SK-N-SH treated with all-trans-retinoic acid at 6 μM for 48 hours (cell line): ENCODE results near the gene SLC25A31.

Source experiments
- ATAC-seq: fragments of 200-7000 bp; cut with Tn5 transposase; 3 replicates; pipeline ENCODE4 v1.9.1; 2020; ENCODE audit warnings: mild to moderate bottlenecking, moderate library complexity
- ARNTL ChIP-seq: fragments of 450-650 bp; formaldehyde crosslinking; IDR thresholded peaks from 2 replicates; pipeline ENCODE4 v1.5.0; 2020; ENCODE audit warnings: low read depth, mild to moderate bottlenecking, moderate library complexity, borderline replicate concordance
- BACH2 ChIP-seq: fragments of 250-450 bp; sonication (Bioruptor Pico); IDR thresholded peaks from 2 replicates; pipeline ENCODE4 v1.9.0; 2021; ENCODE audit warnings: mild to moderate bottlenecking, borderline replicate concordance
- CREB5 ChIP-seq: fragments of 250-450 bp; sonication (Bioruptor Pico); IDR thresholded peaks from 2 replicates; pipeline ENCODE4 v1.5.1; 2020; ENCODE audit warnings: low read depth, mild to moderate bottlenecking, moderate library complexity
- CSDC2 ChIP-seq: fragments of 250-450 bp; sonication (Bioruptor Pico); IDR thresholded peaks from 2 replicates; pipeline ENCODE4 v1.5.0; 2020; ENCODE audit warnings: mild to moderate bottlenecking, moderate library complexity
- CSRNP3 ChIP-seq: fragments of 250-450 bp; sonication (Bioruptor Pico); IDR thresholded peaks from 2 replicates; pipeline ENCODE4 v1.5.1; 2021; ENCODE audit warnings: mild to moderate bottlenecking, moderate library complexity
- ESRRG ChIP-seq: fragments of 250-450 bp; sonication (Bioruptor Pico); IDR thresholded peaks from 2 replicates; pipeline ENCODE4 v1.6.1; 2021; ENCODE audit warnings: mild to moderate bottlenecking
- GLIS3 ChIP-seq: fragments of 250-450 bp; sonication (Bioruptor Pico); IDR thresholded peaks from 2 replicates; pipeline ENCODE4 v1.5.0; 2020; ENCODE audit warnings: mild to moderate bottlenecking, moderate library complexity
- ISL1 ChIP-seq: fragments of 250-450 bp; sonication (Bioruptor Pico); IDR thresholded peaks from 2 replicates; pipeline ENCODE4 v2.1.2; 2022; ENCODE audit warnings: mild to moderate bottlenecking, moderate library complexity
- PATZ1 ChIP-seq: fragments of 250-450 bp; sonication (Bioruptor Pico); IDR thresholded peaks from 2 replicates; pipeline ENCODE4 v1.8.0; 2020; ENCODE audit warnings: mild to moderate bottlenecking, moderate library complexity, borderline replicate concordance
- PPARA ChIP-seq: fragments of 250-450 bp; sonication (Bioruptor Pico); IDR thresholded peaks from 2 replicates; pipeline ENCODE4 v1.5.0; 2020; ENCODE audit warnings: mild to moderate bottlenecking, borderline replicate concordance
- RARB ChIP-seq: fragments of 250-450 bp; sonication (Bioruptor Pico); IDR thresholded peaks from 2 replicates; pipeline ENCODE4 v1.8.0; 2021; ENCODE audit warnings: mild to moderate bottlenecking, moderate library complexity
- SNAI2 ChIP-seq: fragments of 250-450 bp; sonication (Bioruptor Pico); IDR thresholded peaks from 2 replicates; pipeline ENCODE4 v1.5.0; 2020; ENCODE audit warnings: mild to moderate bottlenecking, moderate library complexity
- TCF4 ChIP-seq: fragments of 250-450 bp; sonication (Bioruptor Pico); IDR thresholded peaks from 2 replicates; pipeline ENCODE4 v1.8.0; 2021; ENCODE audit warnings: mild to moderate bottlenecking, moderate library complexity, borderline replicate concordance
- TOX ChIP-seq: fragments of 250-450 bp; sonication (Bioruptor Pico); IDR thresholded peaks from 2 replicates; pipeline ENCODE4 v1.8.0; 2021; ENCODE audit warnings: mild to moderate bottlenecking, moderate library complexity, borderline replicate concordance
- ZFP3 ChIP-seq: fragments of 250-450 bp; sonication (Bioruptor Pico); IDR thresholded peaks from 2 replicates; pipeline ENCODE4 v1.5.0; 2020; ENCODE audit warnings: mild to moderate bottlenecking, moderate library complexity
- ZFP30 ChIP-seq: fragments of 450-650 bp; formaldehyde crosslinking; IDR thresholded peaks from 2 replicates; pipeline ENCODE4 v1.5.0; 2022; ENCODE audit warnings: mild to moderate bottlenecking, moderate library complexity
- ZNF565 ChIP-seq: fragments of 450-650 bp; formaldehyde crosslinking; conservative IDR thresholded peaks from 2 replicates; pipeline ENCODE4 v1.5.0; 2020; ENCODE audit warnings: low read depth, mild to moderate bottlenecking, moderate library complexity
- ZNF70 ChIP-seq: fragments of 450-650 bp; formaldehyde crosslinking; IDR thresholded peaks from 2 replicates; pipeline ENCODE4 v1.5.0; 2020; ENCODE audit warnings: mild to moderate bottlenecking, moderate library complexity
- ZNF8 ChIP-seq: fragments of 450-650 bp; formaldehyde crosslinking; IDR thresholded peaks from 2 replicates; pipeline ENCODE4 v1.5.0; 2020; ENCODE audit warnings: mild to moderate bottlenecking, moderate library complexity
- TF ChIP-seq, protein P1 (sequence below): fragments of 250-450 bp; sonication (Bioruptor Pico); IDR thresholded peaks from 2 replicates; pipeline ENCODE4 v1.5.0; 2020; ENCODE audit warnings: mild to moderate bottlenecking, moderate library complexity
- TF ChIP-seq, protein P2 (sequence below): fragments of 250-450 bp; sonication (Bioruptor Pico); IDR thresholded peaks from 2 replicates; pipeline ENCODE4 v1.8.0; 2021; ENCODE audit warnings: low read depth, mild to moderate bottlenecking, moderate library complexity, borderline replicate concordance

The SLC25A31 gene

DNA sequence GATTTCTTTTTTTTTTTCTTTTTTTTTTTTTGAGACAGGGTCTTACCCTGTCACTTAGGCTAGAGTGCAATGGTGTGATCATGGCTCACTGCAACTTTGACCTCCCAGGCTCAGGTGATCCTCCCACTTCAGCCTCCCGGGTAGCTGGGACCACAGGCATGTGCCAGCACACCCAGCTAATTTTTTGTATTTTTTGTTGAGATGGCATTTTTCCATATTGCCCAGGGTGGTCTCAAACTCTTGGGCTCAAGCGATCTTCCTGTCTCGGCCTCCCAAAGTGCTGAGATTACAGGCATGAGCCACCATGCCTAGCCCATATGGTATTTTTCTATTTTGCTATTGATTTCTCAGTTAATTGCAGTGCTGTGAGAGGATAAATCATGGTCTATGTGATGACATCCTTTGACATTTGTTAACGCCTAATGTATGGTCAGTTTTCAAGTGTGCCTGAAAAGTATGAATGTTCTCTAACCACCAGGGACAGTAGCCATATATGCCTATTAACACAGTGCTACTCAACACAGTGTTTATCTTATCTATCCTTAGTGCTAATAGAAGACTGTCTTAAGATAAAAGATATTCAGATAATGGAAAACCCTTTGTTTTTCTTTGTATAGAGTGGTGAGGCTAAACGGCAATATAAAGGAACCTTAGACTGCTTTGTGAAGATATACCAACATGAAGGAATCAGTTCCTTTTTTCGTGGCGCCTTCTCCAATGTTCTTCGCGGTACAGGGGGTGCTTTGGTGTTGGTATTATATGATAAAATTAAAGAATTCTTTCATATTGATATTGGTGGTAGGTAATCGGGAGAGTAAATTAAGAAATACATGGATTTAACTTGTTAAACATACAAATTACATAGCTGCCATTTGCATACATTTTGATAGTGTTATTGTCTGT, 42.8 kb downstream of the SLC25A31 start:
- TF ChIP-seq ZNF70 (CRISPR knock-in tag) (no peak), CSRNP3 (no peak), SNAI2 (CRISPR knock-in tag) (no peak), ISL1 (no peak), ZFP3 (CRISPR knock-in tag) (no peak), RARB (CRISPR knock-in tag) (no peak), TCF4 (no peak), BACH2 (CRISPR knock-in tag) (no peak), PATZ1 (no peak), GLIS3 (no peak), TOX (CRISPR knock-in tag) (no peak), CREB5 (CRISPR knock-in tag) (no peak), ZNF565 (no peak), ESRRG (CRISPR knock-in tag) (no peak), PPARA (no peak), ZNF8 (no peak), ARNTL (no peak), ZFP30 (CRISPR knock-in tag) (no peak)
- TF ChIP-seq, protein P1, sequence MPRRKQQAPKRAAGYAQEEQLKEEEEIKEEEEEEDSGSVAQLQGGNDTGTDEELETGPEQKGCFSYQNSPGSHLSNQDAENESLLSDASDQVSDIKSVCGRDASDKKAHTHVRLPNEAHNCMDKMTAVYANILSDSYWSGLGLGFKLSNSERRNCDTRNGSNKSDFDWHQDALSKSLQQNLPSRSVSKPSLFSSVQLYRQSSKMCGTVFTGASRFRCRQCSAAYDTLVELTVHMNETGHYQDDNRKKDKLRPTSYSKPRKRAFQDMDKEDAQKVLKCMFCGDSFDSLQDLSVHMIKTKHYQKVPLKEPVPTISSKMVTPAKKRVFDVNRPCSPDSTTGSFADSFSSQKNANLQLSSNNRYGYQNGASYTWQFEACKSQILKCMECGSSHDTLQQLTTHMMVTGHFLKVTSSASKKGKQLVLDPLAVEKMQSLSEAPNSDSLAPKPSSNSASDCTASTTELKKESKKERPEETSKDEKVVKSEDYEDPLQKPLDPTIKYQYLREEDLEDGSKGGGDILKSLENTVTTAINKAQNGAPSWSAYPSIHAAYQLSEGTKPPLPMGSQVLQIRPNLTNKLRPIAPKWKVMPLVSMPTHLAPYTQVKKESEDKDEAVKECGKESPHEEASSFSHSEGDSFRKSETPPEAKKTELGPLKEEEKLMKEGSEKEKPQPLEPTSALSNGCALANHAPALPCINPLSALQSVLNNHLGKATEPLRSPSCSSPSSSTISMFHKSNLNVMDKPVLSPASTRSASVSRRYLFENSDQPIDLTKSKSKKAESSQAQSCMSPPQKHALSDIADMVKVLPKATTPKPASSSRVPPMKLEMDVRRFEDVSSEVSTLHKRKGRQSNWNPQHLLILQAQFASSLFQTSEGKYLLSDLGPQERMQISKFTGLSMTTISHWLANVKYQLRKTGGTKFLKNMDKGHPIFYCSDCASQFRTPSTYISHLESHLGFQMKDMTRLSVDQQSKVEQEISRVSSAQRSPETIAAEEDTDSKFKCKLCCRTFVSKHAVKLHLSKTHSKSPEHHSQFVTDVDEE (CRISPR knock-in tag): no peak

DNA sequence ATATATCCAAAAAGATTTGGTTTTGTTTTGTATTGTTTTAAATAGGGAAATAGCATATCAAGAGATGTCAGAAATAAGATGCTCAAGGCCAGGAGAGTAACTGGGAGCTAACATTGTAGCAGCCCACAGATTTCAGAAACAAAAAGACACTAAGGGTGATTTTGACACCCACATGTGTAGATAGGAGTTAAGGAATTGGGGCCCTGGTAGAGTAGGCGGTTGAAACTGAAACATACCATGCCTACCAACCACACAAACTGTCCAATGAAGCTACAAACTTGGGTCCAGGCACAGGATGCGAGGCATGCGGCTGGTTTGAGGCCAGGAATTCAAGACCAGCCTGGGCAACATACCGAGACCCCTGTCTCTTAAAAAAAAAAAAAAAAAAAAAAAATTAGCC, 45.6 kb downstream of the SLC25A31 start:
- TF ChIP-seq ZNF8 (no peak), ZNF565 (no peak), CSDC2 (no peak), ESRRG (CRISPR knock-in tag) (no peak), GLIS3 (no peak), CREB5 (CRISPR knock-in tag) (no peak), CSRNP3 (no peak), ZFP3 (CRISPR knock-in tag) (no peak), ZNF70 (CRISPR knock-in tag) (no peak)
- TF ChIP-seq, protein P2, sequence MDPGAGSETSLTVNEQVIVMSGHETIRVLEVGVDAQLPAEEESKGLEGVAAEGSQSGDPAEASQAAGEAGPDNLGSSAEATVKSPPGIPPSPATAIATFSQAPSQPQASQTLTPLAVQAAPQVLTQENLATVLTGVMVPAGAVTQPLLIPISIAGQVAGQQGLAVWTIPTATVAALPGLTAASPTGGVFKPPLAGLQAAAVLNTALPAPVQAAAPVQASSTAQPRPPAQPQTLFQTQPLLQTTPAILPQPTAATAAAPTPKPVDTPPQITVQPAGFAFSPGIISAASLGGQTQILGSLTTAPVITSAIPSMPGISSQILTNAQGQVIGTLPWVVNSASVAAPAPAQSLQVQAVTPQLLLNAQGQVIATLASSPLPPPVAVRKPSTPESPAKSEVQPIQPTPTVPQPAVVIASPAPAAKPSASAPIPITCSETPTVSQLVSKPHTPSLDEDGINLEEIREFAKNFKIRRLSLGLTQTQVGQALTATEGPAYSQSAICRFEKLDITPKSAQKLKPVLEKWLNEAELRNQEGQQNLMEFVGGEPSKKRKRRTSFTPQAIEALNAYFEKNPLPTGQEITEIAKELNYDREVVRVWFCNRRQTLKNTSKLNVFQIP (CRISPR knock-in tag): no peak
- ATAC-seq: no peak

More for the DNA sequence above, 42.8 kb downstream of the SLC25A31 start:
- no peak for ATAC-seq
